ENCODE measurements around the gene DLG2. TPM values are rescaled to one million over a fixed set of nuclear protein-coding genes. Genes with fewer than 3 reads are reported as not detected.

DLG2 gene
- total and polyA plus RNA-seq, 2 of the 8 experiments (the other 6 are each of a cell fraction or from before 2014, with no cell fraction given): 1.7 to 14.3 TPM

GRCh38 chr11:84194696-84195095 is 1432.4 kb downstream of the DLG2 start:
- TF ChIP-seq JUN (IDR thresholded peaks at IDR 0.05; ENCODE audit: low read depth, low read length) (no peak), CTCF (IDR thresholded peaks at IDR 0.05; ENCODE audit: control extremely low read depth in 1 of 3, insufficient read depth in 1 of 3, low read depth in 1 of 3, low read length in 3 of 3) (no peak), BCL11A (IDR thresholded peaks at IDR 0.05; ENCODE audit: low read depth in 2 of 2, low read length in 2 of 2) (no peak), CREB1 (IDR thresholded peaks at IDR 0.05) (no peak), USF2 (IDR thresholded peaks at IDR 0.05; ENCODE audit: low read length) (no peak), MAFK (IDR thresholded peaks at IDR 0.05; ENCODE audit: low read depth, low read length) (no peak), CHD1 (IDR thresholded peaks at IDR 0.05; ENCODE audit: low read depth, low read length) (no peak)
- whole genome bisulfite sequencing, 2 experiments (ENCODE audit: extremely low coverage in 1 of 2, insufficient coverage in 1 of 2, insufficient read length in 1 of 2, insufficient replicate concordance in 2 of 2, low coverage in 1 of 2, low lambda C conversion rate in 2 of 2, missing lambda C conversion rate in 1 of 2): 93% methylated on average over 16 of the region's 18 CpGs; no CpG with 5 or more reads in 1 of the 2 experiments
- Histone ChIP-seq H3K4ac (replicated peaks; ENCODE audit: insufficient read length, low read depth, low read length) (no peak overlapping the region), H2BK15ac (ENCODE audit: low read length) (no peak overlapping the region), H3K36me3 (ENCODE audit: control insufficient read depth in 2 of 4, insufficient read depth in 4 of 4, low read length in 3 of 4) (peaks cover 0 to 4% (median 0%) of the 10 kb centered on the region in 4 experiments; a peak in 1 of 8 replicates), H4K20me1 (replicated peaks in 1 of 2; ENCODE audit: control insufficient read depth in 1 of 2, insufficient read depth in 2 of 2, low read length in 2 of 2) (no peaks in the 10 kb centered on the region), H3K18ac (ENCODE audit: extremely low read depth, low read length) (no peak overlapping the region), H3K27ac (ENCODE audit: low read depth, low read length) (no peak overlapping the region), H3K4me2 (ENCODE audit: insufficient read depth in 1 of 2, low read depth in 2 of 2, low read length in 2 of 2) (no peak overlapping the region), H2BK20ac (ENCODE audit: low read length) (no peak overlapping the region), H3K79me2 (ENCODE audit: control insufficient read depth in 1 of 2, insufficient read depth in 2 of 2, low read length in 2 of 2) (no peaks in the 10 kb centered on the region), H4K91ac (replicated peaks; ENCODE audit: insufficient read length, low read length) (no peak overlapping the region), H4K5ac (ENCODE audit: insufficient read length, low read depth, low read length) (no peak overlapping the region), H3K4me3 (ENCODE audit: extremely low read depth in 1 of 4, insufficient read depth in 2 of 4, low read depth in 3 of 4, low read length in 4 of 4) (no peak overlapping the region), H3K23ac (ENCODE audit: insufficient read length) (no peak overlapping the region), H3K27me3 (replicated peaks in 1 of 4; ENCODE audit: control insufficient read depth in 3 of 4, extremely low read depth in 1 of 4, insufficient read depth in 3 of 4, low read length in 3 of 4) (no peaks in the 10 kb centered on the region), H3K9me3 (ENCODE audit: insufficient read depth in 2 of 2, low read depth in 1 of 2, low read length in 1 of 2) (peaks cover 7 to 17% of the 10 kb centered on the region in 2 experiments), H2AK5ac (ENCODE audit: low read depth, low read length) (no peak overlapping the region), H3K14ac (ENCODE audit: insufficient read length) (no peak overlapping the region), H3K9ac (replicated peaks in 1 of 4; ENCODE audit: extremely low read depth in 1 of 4, low read depth in 3 of 4, low read length in 3 of 4) (no peak overlapping the region), H3K23me2 (ENCODE audit: low read depth, low read length) (no peaks in the 10 kb centered on the region), H3K56ac (replicated peaks; ENCODE audit: insufficient read length, low read depth, low read length) (no peak overlapping the region), H4K8ac (ENCODE audit: extremely low read depth, insufficient read depth, low read length) (no peak overlapping the region), H3K4me1 (replicated peaks in 1 of 4; ENCODE audit: control insufficient read depth in 3 of 4, insufficient read depth in 4 of 4, low read length in 3 of 4) (0 out of 7 replicates have a peak, but pooled peaks cover 0 to 2% (median 0%) of the 10 kb centered on the region in 4 experiments), H2BK5ac (ENCODE audit: low read depth, low read length) (no peak overlapping the region), H3K79me1 (ENCODE audit: low read depth, low read length) (no peaks in the 10 kb centered on the region), H2AFZ (ENCODE audit: low read length) (no peak overlapping the region), H2BK12ac (ENCODE audit: low read depth, low read length) (no peak overlapping the region), H2BK120ac (replicated peaks; ENCODE audit: low read depth, low read length) (no peak overlapping the region)
- FAIRE-seq (no peak), DNase-seq (ENCODE audit: low read depth in 1 of 2, low spot score in 2 of 2) (no peak)
- ChIA-PET CTCF (ENCODE audit: partially characterized antibody) (no interaction called here), POLR2A (ENCODE audit: partially characterized antibody) (no interaction called here)
